HG03521 (cell line): ENCODE data around the gene TTC7B.

ENCODE experiments used
- ATAC-seq: cut with Tn5 transposase; IDR thresholded peaks from one replicate; pipeline ENCODE4 v1.9.1; 2021; ENCODE audit warnings: mild to moderate bottlenecking, moderate library complexity; ENCODE audit not compliant: unreplicated experiment

Gene TTC7B

DNA sequence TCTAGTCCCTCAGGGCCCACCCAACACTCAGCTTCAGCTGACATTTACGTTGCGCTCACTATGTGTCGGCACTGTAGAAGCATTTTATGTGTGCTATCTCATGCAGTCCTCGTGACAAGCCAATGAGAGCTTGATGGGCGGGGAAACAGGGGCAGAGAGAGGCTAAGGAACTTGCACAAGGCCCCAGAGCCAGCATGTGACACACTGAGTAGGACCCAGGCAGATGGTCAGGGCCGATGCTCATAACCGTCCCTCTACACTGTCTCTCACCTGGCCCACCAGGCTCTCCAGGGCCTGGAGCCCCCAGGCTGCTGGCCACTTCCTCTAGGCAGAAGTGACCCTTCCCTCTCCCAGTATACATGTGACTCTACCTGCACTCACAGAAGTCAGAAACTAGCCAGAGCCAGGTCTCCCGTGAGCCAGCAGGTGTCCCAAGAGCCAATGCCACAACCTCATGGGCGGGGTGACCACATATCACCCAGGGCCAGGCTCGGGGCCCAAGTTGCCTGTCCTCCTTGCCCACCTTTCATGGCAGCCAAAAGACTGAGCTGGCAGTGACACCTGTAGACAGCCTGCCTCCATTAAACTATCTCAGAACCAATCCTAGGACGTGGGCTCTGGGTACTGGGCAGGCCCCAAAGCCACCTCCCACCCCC lies 38.3 kb downstream of the TTC7B start:
- no peak for ATAC-seq

DNA sequence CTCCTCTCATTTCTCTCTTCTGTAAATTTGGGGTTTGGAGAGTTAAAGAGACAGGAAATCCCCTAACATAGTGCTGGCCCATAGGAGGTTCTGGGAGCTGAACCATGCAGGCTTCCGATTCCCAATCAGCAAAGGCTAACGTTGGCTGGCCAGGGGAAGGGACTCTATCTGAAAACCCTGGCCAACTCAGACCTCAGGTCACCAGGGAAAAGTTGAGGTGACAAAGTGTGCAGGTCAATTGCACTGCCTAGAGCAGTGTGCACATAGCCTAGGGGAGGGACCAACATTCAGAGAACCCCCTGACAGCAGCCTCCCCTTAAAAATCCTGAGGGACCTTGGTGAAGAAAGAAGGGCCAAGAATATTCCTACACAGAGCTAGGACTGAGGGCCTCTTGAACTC lies 38.9 kb downstream of the TTC7B start:
- no peak for ATAC-seq

DNA sequence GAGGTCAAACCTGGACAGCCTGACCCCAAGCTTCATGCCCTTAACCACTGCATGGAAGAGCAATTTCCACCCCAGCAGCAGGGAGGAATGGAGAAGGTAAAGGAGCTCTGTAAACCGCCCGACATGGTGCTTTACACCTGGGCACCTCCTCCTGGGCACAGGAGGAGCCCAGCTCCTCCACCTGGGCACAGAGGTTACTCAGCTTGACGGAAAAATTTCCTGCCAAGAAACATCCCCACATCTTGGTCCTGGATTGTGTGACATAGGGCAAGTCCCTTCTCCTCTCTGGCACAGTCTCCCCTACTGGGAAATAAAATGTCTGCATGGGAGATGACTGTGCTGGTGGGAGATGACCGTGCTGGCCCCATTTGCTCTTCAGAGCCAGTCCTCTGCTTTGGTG lies 40.8 kb downstream of the TTC7B start:
- ATAC-seq: no peak

DNA sequence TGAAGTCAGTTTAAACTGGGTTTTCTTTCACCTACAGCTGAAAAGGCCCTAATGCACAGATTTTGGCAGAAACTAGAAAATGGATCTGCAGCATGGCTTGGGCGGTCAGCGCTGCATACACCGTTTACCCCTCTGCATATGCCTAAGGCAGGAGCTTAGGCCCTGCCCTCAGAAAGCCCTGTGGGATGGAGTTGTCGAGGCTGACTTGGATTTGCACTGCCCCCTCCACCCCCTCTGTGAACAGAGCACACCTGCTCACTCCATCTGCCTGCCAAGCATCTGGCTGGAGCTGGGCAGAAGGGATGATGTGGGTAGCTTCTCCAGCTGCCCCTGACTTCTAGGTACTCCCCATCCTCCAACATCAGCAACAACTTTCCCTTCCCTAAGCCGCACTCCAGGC lies 41.9 kb downstream of the TTC7B start:
- ATAC-seq: no peak

DNA sequence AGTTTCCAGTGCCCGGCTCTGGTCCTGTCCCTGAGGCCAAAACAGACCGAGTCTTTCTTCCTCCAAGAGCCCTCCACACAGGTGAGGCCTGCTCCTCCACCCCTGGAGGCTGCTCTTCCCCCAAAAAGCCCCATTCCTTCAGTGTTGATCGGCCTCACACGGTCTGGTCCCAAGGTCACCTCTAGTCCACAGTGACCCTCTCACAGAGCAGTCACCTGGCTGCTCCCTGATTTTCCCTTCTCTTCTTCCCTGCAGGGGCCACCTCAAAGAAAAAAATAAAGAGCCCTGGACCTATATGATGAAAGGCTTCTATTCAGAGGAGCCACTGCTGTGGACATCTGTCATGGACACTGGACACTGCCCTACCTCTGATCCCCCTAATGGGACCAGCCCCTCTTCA lies 42.5 kb downstream of the TTC7B start:
- no peak for ATAC-seq

DNA sequence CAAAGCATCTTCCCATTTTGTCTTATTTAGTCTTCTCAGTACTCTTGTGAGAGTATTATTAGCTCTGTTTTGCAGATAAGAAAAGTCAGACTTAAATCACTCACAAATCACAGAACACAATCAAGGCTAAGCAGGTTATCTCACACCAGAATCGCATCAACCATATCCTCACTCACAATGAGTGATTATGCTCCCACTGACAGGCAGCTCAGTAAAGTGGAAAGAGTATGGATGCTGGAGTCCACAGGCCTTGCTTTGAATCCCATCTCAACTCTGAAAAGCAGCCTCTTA lies 43.1 kb downstream of the TTC7B start:
- ATAC-seq: no peak

DNA sequence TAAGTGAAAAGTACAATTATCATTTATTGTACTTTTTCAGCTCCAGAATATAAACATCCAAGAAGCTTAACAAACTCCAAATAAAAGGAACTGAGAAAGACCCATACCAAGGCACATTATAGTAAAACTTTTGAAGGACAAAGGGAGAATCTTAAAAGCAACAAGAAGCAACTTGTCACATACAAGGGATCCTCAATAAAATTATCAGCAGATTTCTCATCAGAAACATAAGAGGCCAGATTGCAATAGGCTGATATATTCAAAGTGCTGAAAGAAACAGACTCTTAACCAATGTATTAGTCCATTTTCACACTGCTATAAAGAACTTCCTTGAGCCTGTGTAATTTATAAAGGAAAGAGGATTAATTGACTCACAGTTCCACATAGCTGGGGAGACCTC lies 48.3 kb downstream of the TTC7B start:
- no peak for ATAC-seq

DNA sequence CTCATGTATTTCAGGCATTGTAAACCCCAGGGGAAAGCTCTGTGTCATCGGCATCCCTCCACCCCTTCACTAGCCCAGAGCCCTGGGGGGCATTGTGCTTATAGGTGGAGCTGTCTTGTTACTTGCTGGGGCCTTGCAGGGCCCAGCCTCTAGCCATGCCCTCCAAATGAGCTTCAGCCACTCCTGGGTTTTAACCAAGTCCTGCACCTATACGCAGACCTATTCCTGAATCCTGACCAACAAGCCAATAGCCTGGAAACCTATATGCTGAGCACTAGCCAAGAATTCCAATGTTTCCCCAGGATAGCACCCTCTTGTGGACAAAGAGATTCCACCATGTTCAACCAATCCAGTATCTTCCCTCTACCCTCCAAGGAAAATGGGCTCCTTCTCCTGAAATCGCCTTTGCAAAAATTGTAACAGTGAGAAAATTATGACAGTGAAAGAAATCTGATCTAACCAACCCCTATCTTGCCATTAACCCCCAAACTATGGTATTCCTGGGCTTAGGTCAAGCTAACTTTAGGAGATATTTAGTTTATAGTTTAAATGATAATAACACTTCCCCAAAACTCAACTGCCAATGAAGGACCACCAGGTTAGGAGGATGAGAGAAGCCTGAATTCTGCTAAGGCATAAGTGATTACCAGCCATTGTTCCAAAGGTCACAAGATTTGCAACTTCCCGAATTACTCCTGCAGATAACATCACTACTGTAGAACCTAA lies 55.5 kb downstream of the TTC7B start:
- no peak for ATAC-seq

DNA sequence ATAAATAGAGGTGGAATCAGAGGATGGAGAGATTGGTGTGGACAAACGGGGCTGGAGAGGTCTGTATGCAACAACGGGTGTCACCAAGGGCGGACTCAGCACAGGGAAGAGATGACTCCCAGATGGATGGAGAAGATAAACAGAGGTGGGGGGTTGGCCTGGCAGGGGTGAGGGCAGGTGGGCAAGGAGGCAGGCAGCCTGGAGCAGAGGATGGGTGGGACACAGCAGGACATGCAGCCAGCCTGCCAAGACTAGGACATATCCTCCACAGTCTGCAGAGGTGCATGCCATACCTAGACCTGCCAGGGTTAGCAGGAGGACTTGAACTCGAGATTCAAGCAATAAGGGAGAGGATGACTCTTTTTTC lies 56.2 kb downstream of the TTC7B start:
- no peak for ATAC-seq

DNA sequence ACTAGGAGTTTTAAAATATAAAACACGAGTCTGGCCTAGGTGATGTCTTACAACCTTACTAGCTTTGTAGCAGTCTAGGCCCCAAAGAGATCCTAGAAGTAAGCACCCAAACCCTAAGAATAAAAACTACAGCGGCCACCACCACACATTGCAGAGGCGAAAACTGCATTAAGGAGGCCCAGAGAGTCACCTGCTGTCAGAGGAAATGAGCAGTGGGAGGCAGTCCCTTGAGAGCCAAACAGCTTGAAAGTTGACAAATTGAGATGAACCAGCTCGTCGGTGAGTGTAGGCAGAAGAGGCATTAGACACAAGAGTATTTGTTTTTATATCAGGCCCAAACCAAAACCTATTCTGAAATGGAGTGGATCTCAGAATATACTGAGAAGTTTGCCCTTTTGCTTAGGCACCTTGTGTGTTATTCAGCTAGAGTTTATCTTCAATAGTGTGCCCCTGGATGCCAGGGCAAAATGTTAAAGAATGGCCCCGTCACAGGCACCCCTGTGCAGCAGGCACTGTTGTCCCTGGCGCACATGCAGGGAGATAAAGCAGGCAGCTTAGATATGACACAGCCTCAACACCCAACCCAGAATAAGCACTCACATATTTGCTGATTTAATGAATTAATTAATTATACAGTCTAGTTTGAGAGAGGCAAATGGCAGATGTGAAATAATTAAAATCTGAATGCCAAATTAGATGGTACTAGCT lies 56.7 kb downstream of the TTC7B start:
- ATAC-seq: no peak

DNA sequence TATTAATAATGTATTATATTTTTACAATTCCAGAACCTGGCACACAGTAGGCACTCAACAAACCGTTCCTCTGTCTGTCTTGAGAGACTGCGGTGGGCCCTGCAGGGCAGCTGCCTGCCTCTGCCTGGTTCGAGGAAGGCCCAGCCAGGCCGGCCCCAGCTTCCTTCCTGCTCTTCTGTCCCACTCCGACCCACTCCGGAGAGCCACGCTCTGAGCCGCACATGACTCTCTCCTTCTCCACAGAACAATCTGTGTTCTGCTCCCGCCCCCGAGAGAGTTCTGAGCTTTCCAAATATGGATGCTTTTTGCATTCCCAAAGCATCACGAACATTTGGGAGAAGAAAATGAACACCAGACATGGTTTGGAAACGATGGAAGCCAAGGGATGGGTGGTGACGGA lies 57.3 kb downstream of the TTC7B start:
- ATAC-seq: no peak

DNA sequence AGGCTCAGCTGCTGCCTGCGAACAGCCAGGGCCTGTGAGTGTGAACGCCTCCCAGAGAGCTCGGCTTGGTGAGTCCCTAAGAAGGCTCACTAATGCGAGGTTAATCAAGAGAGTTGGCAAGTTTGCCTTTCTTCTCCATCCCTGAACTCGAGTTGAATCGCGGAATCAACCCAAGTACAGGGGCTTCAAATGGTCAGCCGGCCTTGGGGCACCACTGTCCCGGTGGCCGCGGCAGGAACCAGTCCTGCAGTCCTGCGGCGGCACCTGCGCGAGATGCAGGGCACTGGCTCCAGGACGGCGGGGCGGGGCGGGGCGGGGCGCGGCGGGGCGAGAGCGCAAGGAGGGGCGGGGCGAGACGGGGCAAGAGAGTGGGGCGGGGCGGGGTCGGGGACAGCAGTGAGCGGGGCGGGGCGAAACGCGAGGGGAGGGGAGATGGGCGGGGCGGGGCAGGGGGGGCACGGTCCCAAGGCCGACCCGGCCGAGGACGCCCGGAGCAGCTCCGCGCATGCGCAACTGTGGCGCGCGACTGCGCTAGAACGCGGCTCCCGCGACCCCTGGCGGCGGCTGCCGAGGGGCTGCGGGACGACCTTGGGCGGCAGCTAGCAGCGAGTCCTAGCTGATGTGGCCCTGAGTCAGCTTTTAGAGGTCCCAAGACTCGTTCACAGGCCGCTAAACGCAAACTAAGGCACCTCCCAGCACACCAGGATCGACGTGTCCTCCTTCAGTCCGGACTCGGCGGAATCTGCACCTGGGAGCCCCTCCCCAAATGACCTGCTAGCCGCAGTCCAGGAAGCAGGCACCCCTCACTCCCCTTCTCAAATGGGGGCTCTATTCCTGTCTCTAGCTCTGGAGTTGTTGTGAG lies 58.0 kb downstream of the TTC7B start:
- ATAC-seq: peak; percentile 85

DNA sequence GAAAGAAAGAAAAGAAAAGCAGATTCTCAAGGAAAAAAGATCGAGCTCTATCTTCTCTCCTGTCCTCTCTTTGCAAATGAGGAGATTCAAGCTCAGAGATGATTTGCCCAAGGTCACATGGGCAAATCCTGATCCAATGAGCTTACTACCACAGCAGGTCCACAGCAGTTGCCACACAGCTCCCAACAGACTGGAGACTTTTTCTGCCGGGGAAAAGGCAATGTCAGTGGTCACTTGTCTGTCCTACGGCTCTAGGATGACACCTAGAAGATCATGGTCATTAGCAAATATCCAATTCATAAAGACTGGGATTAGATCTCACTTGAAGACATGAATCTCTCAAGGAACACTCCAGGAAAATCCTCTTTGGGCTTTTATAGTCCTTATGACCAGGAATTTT lies 58.8 kb downstream of the TTC7B start:
- no peak for ATAC-seq

DNA sequence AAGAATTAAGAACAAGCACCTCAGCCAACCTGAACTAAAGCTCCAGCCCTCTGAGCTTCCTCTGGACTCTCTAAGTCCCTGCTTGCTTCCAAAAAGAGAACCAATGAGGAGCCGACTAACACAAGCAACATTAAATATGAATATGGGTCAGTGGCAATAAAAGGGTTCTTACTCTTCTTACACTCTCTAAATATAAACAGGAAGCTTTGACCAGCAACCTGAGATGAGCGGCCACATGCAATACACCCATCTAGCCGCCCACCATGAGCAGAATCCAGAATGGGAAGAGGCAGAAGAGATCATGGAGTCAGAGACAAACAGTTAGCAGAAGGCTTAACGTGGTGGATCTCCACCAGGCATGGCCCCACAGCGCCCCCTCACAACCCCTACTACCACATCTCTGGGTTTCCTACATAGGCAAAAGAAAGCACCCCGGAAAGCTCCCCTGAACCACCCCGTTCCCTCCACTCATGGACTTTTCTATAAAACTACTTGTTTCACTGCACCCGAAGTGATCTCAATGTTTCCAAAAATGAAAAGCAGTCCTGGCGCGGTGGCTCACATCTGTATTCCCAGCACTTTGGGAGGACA lies 59.4 kb downstream of the TTC7B start:
- no peak for ATAC-seq

DNA sequence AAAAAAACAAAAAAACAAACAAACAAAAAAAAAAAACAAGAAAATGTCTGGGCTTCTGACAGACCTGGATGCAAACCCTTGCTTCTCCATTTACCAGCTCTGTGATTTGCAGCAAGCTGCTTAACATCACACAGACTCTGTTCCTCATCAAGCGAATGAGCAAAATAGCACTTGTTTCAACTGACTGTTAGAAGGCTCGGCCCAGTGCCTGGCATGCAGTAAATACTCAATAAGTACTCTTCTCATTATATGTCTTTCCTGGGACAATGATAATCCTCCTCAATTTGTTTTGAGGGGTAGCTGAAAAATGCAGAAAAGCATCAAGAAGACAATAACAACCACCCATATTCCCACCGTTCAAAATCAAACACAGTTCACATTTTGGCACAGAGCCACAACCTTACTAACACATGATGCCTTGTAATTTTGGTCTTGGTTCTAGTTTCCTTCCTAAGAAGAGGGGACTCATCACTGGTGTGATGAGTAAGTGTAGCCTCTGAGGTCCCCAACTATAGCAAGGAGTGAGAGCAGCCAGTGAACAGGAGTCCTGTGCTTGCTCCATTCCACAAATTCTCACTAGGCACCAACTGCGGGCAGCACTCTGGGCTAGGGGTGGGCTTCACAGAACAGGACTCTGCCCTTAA lies 60.4 kb downstream of the TTC7B start:
- ATAC-seq: no peak

DNA sequence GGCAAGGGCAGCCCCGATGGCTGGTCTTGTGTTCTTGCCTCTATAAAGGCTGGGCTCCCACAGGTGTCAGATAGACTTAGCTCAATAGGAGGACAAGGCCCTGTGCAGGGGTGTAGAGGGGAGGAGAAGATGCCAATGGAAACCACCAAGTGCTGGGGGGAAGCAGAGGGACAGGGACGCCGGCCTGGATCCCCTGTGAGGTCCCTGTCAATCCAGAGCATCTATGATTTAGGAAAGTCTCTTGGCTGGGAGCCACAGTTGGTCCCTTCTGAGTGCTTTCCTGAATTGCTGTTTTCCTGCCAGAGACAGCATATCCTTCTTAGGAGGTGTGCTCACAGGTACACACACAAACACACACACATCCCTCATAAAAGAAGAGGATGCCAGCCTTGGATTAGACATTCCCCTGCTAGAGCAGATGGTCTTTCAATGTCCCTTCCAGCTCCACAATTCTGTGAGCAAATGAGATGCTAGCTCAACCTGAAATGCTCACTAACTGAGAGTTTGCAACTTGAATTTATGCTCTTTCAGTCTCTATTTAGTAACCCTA lies 62.7 kb downstream of the TTC7B start:
- no peak for ATAC-seq

DNA sequence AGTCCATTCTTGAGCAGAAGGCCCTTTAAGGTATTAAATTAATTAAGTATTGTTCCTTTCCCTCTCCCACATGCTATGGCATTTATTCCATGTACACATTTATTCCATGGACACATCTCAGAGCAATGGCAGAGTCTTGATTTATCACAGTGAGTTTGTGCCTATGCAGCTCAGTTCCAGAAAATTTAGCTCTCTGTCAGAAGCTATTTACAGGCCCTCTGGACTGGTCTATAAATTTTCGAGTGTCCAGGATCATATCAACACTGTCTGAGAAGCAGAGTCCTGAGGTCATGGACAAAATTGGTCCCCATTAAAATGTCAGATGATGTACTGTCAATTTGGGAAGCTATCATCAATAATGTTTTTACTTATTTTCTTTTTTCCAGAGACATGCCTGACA lies 65.5 kb downstream of the TTC7B start:
- ATAC-seq: no peak

DNA sequence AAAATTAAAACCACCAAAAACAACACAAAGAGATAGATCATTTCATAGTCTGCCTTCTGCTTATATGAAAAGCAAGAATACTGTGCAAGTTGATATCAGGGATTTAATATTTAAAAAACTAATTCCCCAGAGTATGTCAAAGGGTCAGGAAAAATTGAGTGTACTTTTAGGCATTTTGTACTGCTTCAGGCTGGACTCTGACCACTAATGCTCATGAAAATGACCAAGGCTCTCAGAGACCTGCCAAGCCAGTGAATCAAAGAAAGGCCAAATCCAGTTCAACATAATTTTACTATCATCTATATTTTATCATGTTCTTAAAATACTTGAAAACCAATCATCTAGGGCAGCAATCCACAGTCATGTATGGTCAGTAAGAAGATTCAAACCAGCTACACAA lies 66.0 kb downstream of the TTC7B start:
- no peak for ATAC-seq

DNA sequence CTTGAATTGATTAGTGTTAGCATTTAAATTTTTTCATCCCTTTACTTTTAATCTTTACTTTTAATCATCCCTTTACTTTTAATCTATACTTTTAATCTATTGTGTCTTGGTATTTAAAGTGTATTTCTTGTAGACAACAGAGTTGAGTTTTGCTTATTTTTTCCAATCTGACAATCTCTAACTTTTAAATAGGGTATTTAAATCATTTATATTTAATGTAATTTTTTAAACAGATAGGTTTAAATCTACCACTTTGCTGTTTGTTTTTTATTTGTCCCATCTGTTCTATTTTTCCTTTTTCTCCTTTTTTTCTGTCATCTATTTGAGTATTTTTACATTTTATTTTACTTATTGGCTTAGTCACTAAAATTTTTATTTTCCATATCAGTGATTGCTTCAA lies 68.3 kb downstream of the TTC7B start:
- ATAC-seq: no peak

DNA sequence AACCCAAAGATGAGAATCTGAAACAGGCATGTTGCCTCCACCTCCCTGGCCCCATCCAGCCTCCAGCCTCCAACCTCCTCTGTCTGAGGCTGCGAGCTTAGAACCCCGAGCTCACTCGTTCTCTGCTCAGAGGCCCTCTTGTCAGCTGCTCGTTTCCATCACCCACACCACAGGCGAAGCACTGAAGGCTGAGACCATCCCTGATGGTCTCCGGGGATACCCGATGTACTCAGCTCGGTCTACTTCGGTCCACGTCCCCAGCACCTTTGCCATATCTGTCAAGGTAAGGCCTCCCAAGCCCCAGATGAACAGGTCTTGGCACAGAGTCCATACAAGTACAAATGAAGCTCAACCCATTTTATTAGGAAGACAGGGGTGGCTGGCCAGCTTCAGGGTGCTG lies 72.4 kb downstream of the TTC7B start:
- ATAC-seq: no peak
